H9 (cell line): ENCODE data around the gene PSMG2. TPM values are rescaled to one million over a fixed set of nuclear protein-coding genes. Genes with fewer than 3 reads are reported as not detected.
A peak's percentile ranks its signal among the peaks of the same experiment; 100 is the strongest.

Experiments
- DNase-seq: peaks from one replicate; pipeline ENCODE4 v3.0.0-alpha.2; 2017
- H2AFZ ChIP-seq: one replicate; pipeline ENCODE4 v1.6.1; 2013; ENCODE audit warnings: mild to moderate bottlenecking, low read length, control low read depth, moderate library complexity
- H2AK5ac ChIP-seq: 2 replicates; pipeline ENCODE4 v1.6.1; 2013; ENCODE audit warnings: low read length, control low read depth, mixed read lengths; ENCODE audit not compliant: insufficient read length
- H2BK120ac ChIP-seq: one replicate; pipeline ENCODE4 v1.6.1; 2013; ENCODE audit warnings: low read depth, mild to moderate bottlenecking, low read length, control low read depth, inconsistent platforms; ENCODE audit not compliant: poor library complexity, severe bottlenecking
- H2BK12ac ChIP-seq: 2 replicates; pipeline ENCODE4 v1.6.1; 2013; ENCODE audit warnings: low read length, control low read depth, mixed read lengths, low read depth; ENCODE audit not compliant: insufficient read length
- H2BK15ac ChIP-seq: 2 replicates; pipeline ENCODE4 v1.6.1; 2013; ENCODE audit warnings: low read depth, low read length, control low read depth
- H2BK20ac ChIP-seq: one replicate; pipeline ENCODE4 v1.6.1; 2013; ENCODE audit warnings: low read depth, mild to moderate bottlenecking, low read length, control low read depth, inconsistent platforms; ENCODE audit not compliant: poor library complexity, severe bottlenecking
- H2BK5ac ChIP-seq: 2 replicates; pipeline ENCODE4 v1.6.1; 2013; ENCODE audit warnings: low read length, control low read depth, mixed read lengths; ENCODE audit not compliant: insufficient read length
- H3K14ac ChIP-seq: 2 replicates; pipeline ENCODE4 v1.6.1; 2013; ENCODE audit warnings: low read length, control low read depth; ENCODE audit not compliant: insufficient read depth
- H3K18ac ChIP-seq: 2 replicates; pipeline ENCODE4 v1.6.1; 2013; ENCODE audit warnings: low read depth, mild to moderate bottlenecking, mixed read lengths, low read length, control low read depth; ENCODE audit not compliant: insufficient read length
- H3K23ac ChIP-seq: 2 replicates; pipeline ENCODE4 v1.6.1; 2013; ENCODE audit warnings: low read length, control low read depth, mixed read lengths, low read depth; ENCODE audit not compliant: insufficient read length
- H3K23me2 ChIP-seq: 2 replicates; pipeline ENCODE4 v1.6.1; 2013; ENCODE audit warnings: low read depth, mild to moderate bottlenecking, mixed read lengths, low read length, control low read depth; ENCODE audit not compliant: insufficient read length, poor library complexity, severe bottlenecking
- H3K27ac ChIP-seq: 2 replicates; pipeline ENCODE4 v1.5.1; 2013; ENCODE audit warnings: low read length, control low read depth, mixed read lengths, low read depth; ENCODE audit not compliant: insufficient read length
- H3K27me3 ChIP-seq: 2 replicates; pipeline ENCODE4 v1.6.1; 2013; ENCODE audit warnings: low read length, control low read depth, inconsistent platforms; ENCODE audit not compliant: insufficient read depth
- H3K4ac ChIP-seq: 2 replicates; pipeline ENCODE4 v1.6.1; 2013; ENCODE audit warnings: low read depth, mild to moderate bottlenecking, control low read depth, inconsistent platforms, low read length, moderate library complexity
- H3K4me1 ChIP-seq: 2 replicates; pipeline ENCODE4 v1.6.1; 2013; ENCODE audit warnings: low read length, control low read depth, inconsistent platforms; ENCODE audit not compliant: insufficient read depth
- H3K4me2 ChIP-seq: 2 replicates; pipeline ENCODE4 v1.6.1; 2013; ENCODE audit warnings: low read length, control low read depth, mixed read lengths; ENCODE audit not compliant: insufficient read length, insufficient read depth
- H3K56ac ChIP-seq: 2 replicates; pipeline ENCODE4 v1.6.1; 2013; ENCODE audit warnings: low read depth, mild to moderate bottlenecking, mixed read lengths, low read length, control low read depth; ENCODE audit not compliant: insufficient read length
- H3K79me1 ChIP-seq: 2 replicates; pipeline ENCODE4 v1.6.1; 2013; ENCODE audit warnings: low read depth, mild to moderate bottlenecking, moderate library complexity, low read length, control low read depth, inconsistent platforms; ENCODE audit not compliant: insufficient read depth, poor library complexity, severe bottlenecking
- H3K79me2 ChIP-seq: 2 replicates; pipeline ENCODE4 v1.6.1; 2013; ENCODE audit warnings: low read length, control low read depth, inconsistent platforms; ENCODE audit not compliant: insufficient read depth
- H3K9ac ChIP-seq: 2 replicates; pipeline ENCODE4 v1.6.1; 2013; ENCODE audit warnings: low read length, control low read depth, mixed read lengths; ENCODE audit not compliant: insufficient read length; ENCODE audit errors: extremely low read depth
- H3K9me3 ChIP-seq: one replicate; pipeline ENCODE4 v1.6.1; 2013; ENCODE audit warnings: low read depth, low read length, inconsistent platforms; ENCODE audit not compliant: control insufficient read depth
- H3T11ph ChIP-seq: one replicate; pipeline ENCODE4 v1.6.1; 2013; ENCODE audit warnings: mild to moderate bottlenecking, low read length, control low read depth, inconsistent platforms
- H4K20me1 ChIP-seq: one replicate; pipeline ENCODE4 v1.6.1; 2013; ENCODE audit not compliant: control insufficient read depth, insufficient read length, insufficient read depth
- H4K5ac ChIP-seq: 2 replicates; pipeline ENCODE4 v1.6.1; 2013; ENCODE audit warnings: low read depth, mild to moderate bottlenecking, mixed read lengths, low read length, control low read depth; ENCODE audit not compliant: insufficient read length
- H4K8ac ChIP-seq: replicated peaks from 2 replicates; pipeline ENCODE4 v1.6.1; 2013; ENCODE audit warnings: low read length, control low read depth, mixed read lengths, low read depth; ENCODE audit not compliant: insufficient read length
- H4K91ac ChIP-seq: 2 replicates; pipeline ENCODE4 v1.6.1; 2013; ENCODE audit warnings: low read depth, mild to moderate bottlenecking, moderate library complexity, mixed read lengths, low read length, control low read depth; ENCODE audit not compliant: insufficient read length
- H3K27ac Mint-ChIP-seq, 3 experiments: 2 replicates in 2 of 3; 3 replicates in 1 of 3; pipeline ENCODE4 v1.8.0; 2020 to 2021; ENCODE audit warnings: mixed read lengths in 3 of 3, mild to moderate bottlenecking in 1 of 3, moderate library complexity in 1 of 3
- H3K27me3 Mint-ChIP-seq: 2 replicates; pipeline ENCODE4 v1.8.0; 2021; ENCODE audit warnings: low read depth, mild to moderate bottlenecking, moderate library complexity, mixed read lengths
- H3K36me3 Mint-ChIP-seq, 3 experiments: 2 replicates in 2 of 3; 3 replicates in 1 of 3; pipeline ENCODE4 v1.8.0; 2020 to 2021; ENCODE audit warnings: low read depth in 3 of 3, mixed read lengths in 3 of 3; ENCODE audit not compliant: insufficient read depth in 1 of 3
- H3K4me1 Mint-ChIP-seq, 2 experiments: 2 replicates each; pipeline ENCODE4 v1.8.0; 2020; ENCODE audit warnings: mixed read lengths in 2 of 2
- H3K4me3 Mint-ChIP-seq, 2 experiments: 2 replicates in 1 of 2; 3 replicates in 1 of 2; pipeline ENCODE4 v1.8.0; 2020 to 2021; ENCODE audit warnings: mild to moderate bottlenecking in 2 of 2, mixed read lengths in 2 of 2, moderate library complexity in 1 of 2
- H3K9me3 Mint-ChIP-seq, 2 experiments: 2 replicates in 1 of 2; 3 replicates in 1 of 2; pipeline ENCODE4 v1.8.0; 2020; ENCODE audit warnings: mild to moderate bottlenecking in 2 of 2, mixed read lengths in 2 of 2, moderate library complexity in 1 of 2
- WGBS: extraction: QIAGEN DNeasy Blood & Tissue Kit; methylation state at CpG from one replicate; pipeline ENCODE4 v1.1.7; 2013; ENCODE audit warnings: missing lambda C conversion rate, low lambda C conversion rate, mixed read lengths; ENCODE audit not compliant: insufficient read length; ENCODE audit errors: extremely low coverage; 5-methylcytosine and 5-hydroxymethylcytosine counted together
- total RNA-seq: library from RNA; stranded (reverse); gene quantifications from 2 replicates; pipeline ENCODE4 v1.2.1, GENCODE V29; 2021
- TF ChIP-seq, protein P1 (sequence below): fragments of 200-600 bp; sonication (generic); conservative IDR thresholded peaks from 3 replicates; pipeline ENCODE4 v1.8.0; 2021; ENCODE audit warnings: antibody characterized with exemption, mild to moderate bottlenecking

PSMG2 gene
- total RNA-seq, 1 experiment from 2014 or later = 72.2 TPM

DNA sequence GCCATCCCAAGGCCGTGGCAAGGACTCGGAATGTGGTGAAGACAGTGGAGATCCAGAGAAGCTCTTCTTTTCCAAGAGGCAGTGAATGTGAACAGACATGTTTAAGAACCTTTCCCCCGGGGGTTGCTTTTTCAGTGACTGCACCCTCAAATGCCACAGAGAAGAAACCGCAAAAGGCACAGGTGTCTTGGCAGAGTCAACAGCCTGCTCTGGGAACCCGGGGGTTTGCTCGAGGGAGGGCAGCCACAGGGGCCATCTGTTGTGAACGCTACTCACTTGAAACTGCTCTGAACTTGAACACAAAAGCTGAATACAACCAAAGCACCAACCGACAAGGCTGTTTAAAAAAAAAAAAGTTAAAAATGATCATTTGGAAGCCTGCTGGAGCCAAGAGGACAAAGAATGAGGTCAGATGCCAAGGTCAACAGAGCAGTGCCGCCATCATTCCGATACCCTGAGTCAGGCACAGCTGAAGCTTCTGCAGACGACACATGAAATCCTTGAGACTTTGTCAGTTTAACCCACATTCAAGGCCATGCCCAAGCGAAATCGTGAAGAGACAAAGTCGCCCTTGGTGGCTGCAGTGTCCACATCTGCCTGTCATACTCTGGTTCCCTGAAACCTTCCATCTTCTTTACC lies 47.4 kb downstream of the PSMG2 start:
- Histone ChIP-seq H2BK15ac (no peak overlapping the region), H3K56ac (no peak overlapping the region), H3K23me2 (no peaks in the 10 kb centered on the region), H3K9ac (no peak overlapping the region), H3K14ac (no peak overlapping the region), H4K91ac (no peak overlapping the region), H4K5ac (no peak overlapping the region), H3K27me3 (no peaks in the 10 kb centered on the region), H4K20me1 (no peaks in the 10 kb centered on the region), H3K9me3 (no peaks in the 10 kb centered on the region), H3K79me2 (no peaks in the 10 kb centered on the region), H3K4me2 (no peak overlapping the region), H3K18ac (no peak overlapping the region), H3K79me1 (no peaks in the 10 kb centered on the region), H2BK20ac (no peak overlapping the region), H3K4ac (no peak overlapping the region), H4K8ac (no peak overlapping the region), H3K23ac (no peak overlapping the region), H2AK5ac (no peak overlapping the region), H2AFZ (no peak overlapping the region), H3T11ph (no peak overlapping the region), H3K4me1 (no peaks in the 10 kb centered on the region), H2BK120ac (no peak overlapping the region), H2BK5ac (no peak overlapping the region), H3K27ac (no peak overlapping the region), H2BK12ac (no peak overlapping the region)
- TF ChIP-seq, protein P1, sequence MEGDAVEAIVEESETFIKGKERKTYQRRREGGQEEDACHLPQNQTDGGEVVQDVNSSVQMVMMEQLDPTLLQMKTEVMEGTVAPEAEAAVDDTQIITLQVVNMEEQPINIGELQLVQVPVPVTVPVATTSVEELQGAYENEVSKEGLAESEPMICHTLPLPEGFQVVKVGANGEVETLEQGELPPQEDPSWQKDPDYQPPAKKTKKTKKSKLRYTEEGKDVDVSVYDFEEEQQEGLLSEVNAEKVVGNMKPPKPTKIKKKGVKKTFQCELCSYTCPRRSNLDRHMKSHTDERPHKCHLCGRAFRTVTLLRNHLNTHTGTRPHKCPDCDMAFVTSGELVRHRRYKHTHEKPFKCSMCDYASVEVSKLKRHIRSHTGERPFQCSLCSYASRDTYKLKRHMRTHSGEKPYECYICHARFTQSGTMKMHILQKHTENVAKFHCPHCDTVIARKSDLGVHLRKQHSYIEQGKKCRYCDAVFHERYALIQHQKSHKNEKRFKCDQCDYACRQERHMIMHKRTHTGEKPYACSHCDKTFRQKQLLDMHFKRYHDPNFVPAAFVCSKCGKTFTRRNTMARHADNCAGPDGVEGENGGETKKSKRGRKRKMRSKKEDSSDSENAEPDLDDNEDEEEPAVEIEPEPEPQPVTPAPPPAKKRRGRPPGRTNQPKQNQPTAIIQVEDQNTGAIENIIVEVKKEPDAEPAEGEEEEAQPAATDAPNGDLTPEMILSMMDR = no peak
- no peaks in the 10 kb centered on the region for H3K27me3 Mint-ChIP-seq
- H3K4me3 Mint-ChIP-seq = no peak overlapping the region
- no peaks in the 10 kb centered on the region for H3K9me3 Mint-ChIP-seq
- DNase-seq = no peak
- H3K27ac Mint-ChIP-seq = 0 out of 7 replicates have a peak overlapping the region, but pooled peaks of 1 of the 3 experiments have one; percentile 52
- H3K4me1 Mint-ChIP-seq = no peaks in the 10 kb centered on the region
- no CpG with 5 or more reads among the region's 14 CpGs for WGBS
- no peaks in the 10 kb centered on the region for H3K36me3 Mint-ChIP-seq
